ENCODE results near the gene ATP6V1E1.

GRCh38 chr22:17613280-17613679 is 15.3 kb downstream of the ATP6V1E1 start:
- TF ChIP-seq CTCF (IDR thresholded peaks at IDR 0.05) (no peak), POLR2A (IDR thresholded peaks at IDR 0.05) (no peak)
